HepG2 (cell line): Measurements from ENCODE around the gene SUOX. TPM values are rescaled to one million over a fixed set of nuclear protein-coding genes. Genes with fewer than 3 reads are reported as not detected.

ENCODE experiments used
- CREBL2 ChIP-seq: sonication (generic); formaldehyde crosslinking; IDR thresholded peaks from 2 replicates; pipeline ENCODE4 v1.8.1; 2023; ENCODE audit warnings: missing genetic modification reagents, mild to moderate bottlenecking, borderline replicate concordance
- DZIP1 ChIP-seq: sonication (generic); formaldehyde crosslinking; IDR thresholded peaks from 2 replicates; pipeline ENCODE4 v1.5.0; 2020; ENCODE audit warnings: mild to moderate bottlenecking, missing genetic modification reagents
- EED ChIP-seq: sonication (generic); formaldehyde crosslinking; IDR thresholded peaks from 2 replicates; pipeline ENCODE4 v1.5.0; 2020; ENCODE audit warnings: mild to moderate bottlenecking, missing genetic modification reagents
- ELF3 ChIP-seq: IDR thresholded peaks from 2 replicates; pipeline ENCODE4 v1.6.1; 2016; ENCODE audit warnings: missing genetic modification reagents, missing compliant biosample characterization
- GPBP1L1 ChIP-seq: sonication (generic); formaldehyde crosslinking; IDR thresholded peaks from 2 replicates; pipeline ENCODE4 v1.5.0; 2020; ENCODE audit warnings: mild to moderate bottlenecking, missing genetic modification reagents
- HNRNPK ChIP-seq: fragments of 200-400 bp; formaldehyde crosslinking; IDR thresholded peaks from 2 replicates; pipeline ENCODE4 v1.6.1; 2018; ENCODE audit warnings: low read length, low read depth, moderate library complexity, mild to moderate bottlenecking; ENCODE audit not compliant: poor library complexity, severe bottlenecking
- IRF1 ChIP-seq: sonication (generic); formaldehyde crosslinking; IDR thresholded peaks from 2 replicates; pipeline ENCODE4 v1.4.0; 2020; ENCODE audit warnings: low read depth, mild to moderate bottlenecking, missing genetic modification reagents
- KDM5A ChIP-seq: fragments of 200-600 bp; sonication (generic); IDR thresholded peaks from 2 replicates; pipeline ENCODE4 v1.7.0; 2018; ENCODE audit warnings: antibody characterized with exemption, mild to moderate bottlenecking, low read length, borderline replicate concordance
- MBD4 ChIP-seq: IDR thresholded peaks from 2 replicates; pipeline ENCODE4 v1.6.1; 2012; ENCODE audit warnings: low read length, inconsistent platforms, borderline replicate concordance
- MED13 ChIP-seq: sonication (generic); formaldehyde crosslinking; IDR thresholded peaks from 2 replicates; pipeline ENCODE4 v1.5.0; 2020; ENCODE audit warnings: missing genetic modification reagents
- NFYC ChIP-seq: IDR thresholded peaks from 2 replicates; pipeline ENCODE4 v1.6.1; 2016; ENCODE audit warnings: missing genetic modification reagents, missing compliant biosample characterization
- PAXIP1 ChIP-seq: sonication (generic); formaldehyde crosslinking; conservative IDR thresholded peaks from 2 replicates; pipeline ENCODE4 v1.4.0; 2020; ENCODE audit warnings: mild to moderate bottlenecking, missing genetic modification reagents, moderate library complexity
- PLRG1 ChIP-seq: fragments of 450-650 bp; conservative IDR thresholded peaks from 2 replicates; pipeline ENCODE4 v1.6.1; 2016
- POLR2AphosphoS5 ChIP-seq: IDR thresholded peaks from 2 replicates; pipeline ENCODE4 v1.6.1; 2012; ENCODE audit warnings: low read depth, low read length
- REL ChIP-seq: sonication (generic); formaldehyde crosslinking; conservative IDR thresholded peaks from 2 replicates; pipeline ENCODE4 v1.8.0; 2022; ENCODE audit warnings: mild to moderate bottlenecking, missing genetic modification reagents, moderate library complexity
- REPIN1 ChIP-seq: sonication (generic); formaldehyde crosslinking; IDR thresholded peaks from 2 replicates; pipeline ENCODE4 v1.8.0; 2022; ENCODE audit warnings: missing genetic modification reagents, low read depth, mild to moderate bottlenecking, borderline replicate concordance
- YEATS2 ChIP-seq: sonication (generic); formaldehyde crosslinking; IDR thresholded peaks from 2 replicates; pipeline ENCODE4 v1.4.0; 2020; ENCODE audit warnings: missing genetic modification reagents, borderline replicate concordance
- ZNF362 ChIP-seq: sonication (generic); formaldehyde crosslinking; IDR thresholded peaks from 2 replicates; pipeline ENCODE4 v1.4.0; 2020; ENCODE audit warnings: missing genetic modification reagents, mild to moderate bottlenecking, borderline replicate concordance
- ZNF430 ChIP-seq: sonication (generic); formaldehyde crosslinking; IDR thresholded peaks from 2 replicates; pipeline ENCODE4 v1.9.0; 2021; ENCODE audit warnings: mild to moderate bottlenecking, missing genetic modification reagents
- polyA plus RNA-seq, 8 experiments: library from polyadenylated mRNA; depleted of rRNA in 3 of 8; stranded (reverse) in 7 of 8; unstranded in 1 of 8; fragments of >200 nt; fragmentation: Illumina TruSeq in 4 of 8; extraction: Trizol in 4 of 8; gene quantifications; 2 replicates each; pipeline versions ENCODE4 v1.2.1 to v1.2.3, GENCODE V29; 2011 to 2016; ENCODE audit warnings: low read depth in 4 of 8, missing spikeins in 1 of 8, mixed read lengths in 1 of 8; ENCODE audit not compliant: insufficient read depth in 1 of 8
- total RNA-seq, 5 experiments: library from RNA; depleted of rRNA; stranded (reverse); fragments of >200 nt; fragmentation: Illumina TruSeq; extraction: Trizol; gene quantifications; 2 replicates each; pipeline ENCODE4 v1.2.3, GENCODE V29; 2016; ENCODE audit warnings: low read depth in 1 of 5

The SUOX gene
- total and polyA plus RNA-seq, 2 of the 13 experiments (the other 11 are each of a cell fraction or from before 2014, with no cell fraction given): 23.9 to 25.9 TPM

- peak; percentile 38; the same call in 1 of the 2 replicates for TF ChIP-seq DZIP1
- no peak for TF ChIP-seq KDM5A
- TF ChIP-seq HNRNPK: no peak
- no peak for TF ChIP-seq REL (CRISPR knock-in tag)
- TF ChIP-seq GPBP1L1 (CRISPR knock-in tag): no peak
- TF ChIP-seq CREBL2 (CRISPR knock-in tag): no peak
- no peak for TF ChIP-seq PLRG1
- no peak for TF ChIP-seq MBD4
- no peak for TF ChIP-seq ZNF430
- peak; percentile 84 for TF ChIP-seq NFYC (CRISPR knock-in tag)
- peak; percentile 78; the same call in 1 of the 2 replicates for TF ChIP-seq REPIN1 (CRISPR knock-in tag)
- TF ChIP-seq ZNF362 (CRISPR knock-in tag): no peak
- peak; percentile 66 for TF ChIP-seq PAXIP1 (CRISPR knock-in tag)
- no peak for TF ChIP-seq YEATS2
- peak; percentile 80 for TF ChIP-seq POLR2AphosphoS5
- TF ChIP-seq MED13 (CRISPR knock-in tag): no peak
- no peak for TF ChIP-seq ELF3 (CRISPR knock-in tag)
- TF ChIP-seq IRF1 (CRISPR knock-in tag): no peak
- TF ChIP-seq EED (CRISPR knock-in tag): no peak
Measured at GRCh38 chr12:55996715-55997534, at the start of gene SUOX (continued).
